Measurements from ENCODE around the gene UBE2J1. TPM values are rescaled to one million over a fixed set of nuclear protein-coding genes. Genes with fewer than 3 reads are reported as not detected.

UBE2J1 gene
- polyA plus RNA-seq, 1 of the 3 experiments (the other 2 are of a cell fraction): 11.3 TPM

GRCh38 chr6:89313006-89313405 lies 39.5 kb downstream of the UBE2J1 start (continued):
- TF ChIP-seq PBX3 (IDR thresholded peaks at IDR 0.05): peak; percentile 72
- TF ChIP-seq ELF1 (IDR thresholded peaks at IDR 0.05): no peak
- no peak for TF ChIP-seq USF1 (IDR thresholded peaks at IDR 0.05; ENCODE audit: borderline replicate concordance, low read depth)

- H3K9ac ChIP-seq: no peak overlapping the region
Observed at GRCh38 chr6:89311853-89312531, 40.5 kb downstream of the UBE2J1 start.

More at GRCh38 chr6:89311853-89312531, 40.5 kb downstream of the UBE2J1 start:
- POLR2A ChIA-PET: interaction anchor here (1.0 kb wide), 1 partner anchor 40 kb away, joined by 3 read pairs; no protein-coding TSS in a partner anchor
- no peak overlapping the region for H2AFZ ChIP-seq (ENCODE audit: low read depth)
- no peak overlapping the region for H3K4me3 ChIP-seq (ENCODE audit: low read depth in 2 of 2, low read length in 1 of 2)
- H3K79me2 ChIP-seq (ENCODE audit: insufficient read depth): no peaks in the 10 kb centered on the region
- no peak for DNase-seq
- H3K27ac ChIP-seq (ENCODE audit: low read depth in 2 of 2, low read length in 1 of 2): peak overlapping the region; percentile 60 to 61; a peak in 2 of 4 replicates
- no peaks in the 10 kb centered on the region for H3K9me2 ChIP-seq
- H3K36me3 ChIP-seq (replicated peaks in 1 of 2; ENCODE audit: control insufficient read depth in 1 of 2, insufficient read depth in 2 of 2, low read length in 1 of 2): no peaks in the 10 kb centered on the region
- no peak for TF ChIP-seq MEF2A (IDR thresholded peaks at IDR 0.05; ENCODE audit: borderline replicate concordance, low read depth)
- peak; percentile 65 for TF ChIP-seq TCF12 (IDR thresholded peaks at IDR 0.05)
- 0 out of 2 replicates have a peak, but pooled peaks have one; percentile 18 for TF ChIP-seq MAX (IDR thresholded peaks at IDR 0.05; ENCODE audit: low read depth)
- no peak for TF ChIP-seq RFX5 (IDR thresholded peaks at IDR 0.05; ENCODE audit: low read length)
- no peak for TF ChIP-seq EZH2phosphoT487 (IDR thresholded peaks at IDR 0.05; ENCODE audit: borderline replicate concordance, low read depth)
- no peak for TF ChIP-seq GABPA (IDR thresholded peaks at IDR 0.05; ENCODE audit: low read depth)
- TF ChIP-seq NFIC (IDR thresholded peaks at IDR 0.05; ENCODE audit: borderline replicate concordance): peak; percentile 95
- no peak for TF ChIP-seq FOXJ3 (CRISPR knock-in tag; IDR thresholded peaks at IDR 0.05)
- no peak for TF ChIP-seq SMC3 (IDR thresholded peaks at IDR 0.05; ENCODE audit: low read depth, low read length)
- no peak for TF ChIP-seq REST (IDR thresholded peaks at IDR 0.05; ENCODE audit: low read depth, low read length)
- no peak; the same call in 1 of the 2 replicates for TF ChIP-seq RXRA (IDR thresholded peaks at IDR 0.05; ENCODE audit: borderline replicate concordance, low read depth)
- TF ChIP-seq GATA2 (CRISPR knock-in tag; IDR thresholded peaks at IDR 0.05): no peak
- no peak for TF ChIP-seq USF2 (IDR thresholded peaks at IDR 0.05; ENCODE audit: borderline replicate concordance, low read depth, low read length)
- TF ChIP-seq IRF3 (IDR thresholded peaks at IDR 0.05; ENCODE audit: low read depth, low read length): no peak
- no peak for TF ChIP-seq POLR2AphosphoS5 (IDR thresholded peaks at IDR 0.05; ENCODE audit: low read depth, low read length)
- no peak for TF ChIP-seq TEAD4 (IDR thresholded peaks at IDR 0.05; ENCODE audit: borderline replicate concordance, insufficient read depth)
- peak; percentile 39 for TF ChIP-seq RAD21 (IDR thresholded peaks at IDR 0.05; ENCODE audit: low read length)
- peak; percentile 31; the same call in 1 of the 2 replicates for TF ChIP-seq JUND (IDR thresholded peaks at IDR 0.05)
- 0 out of 2 replicates have a peak, but pooled peaks have one; percentile 20 for TF ChIP-seq TAF1 (IDR thresholded peaks at IDR 0.05; ENCODE audit: borderline replicate concordance, low read depth, low read length)
- H3K4me1 ChIP-seq (ENCODE audit: control insufficient read depth in 1 of 2, insufficient read depth in 2 of 2, low read depth in 1 of 2, low read length in 1 of 2): peaks cover 11 to 25% of the 10 kb centered on the region in 2 experiments
- CTCF ChIA-PET: interaction anchor here (0.6 to 2.0 kb wide), 7 partner anchors 9 to 329 kb away, joined by 3 to 7 read pairs (median 3); no protein-coding TSS in a partner anchor
- peaks cover 12% of the 10 kb centered on the region for H3F3A ChIP-seq (replicated peaks; ENCODE audit: insufficient read depth)
- H3K9me3 ChIP-seq: no peaks in the 10 kb centered on the region
- no peaks in the 10 kb centered on the region for H3K27me3 ChIP-seq (ENCODE audit: insufficient read depth)
- H4K20me1 ChIP-seq (ENCODE audit: insufficient read depth): no peaks in the 10 kb centered on the region
- 74% methylated on average over 9 of the region's 9 CpGs for WGBS (ENCODE audit: low lambda C conversion rate)
- H3K4me2 ChIP-seq: peak overlapping the region; percentile 49
